22Rv1 (cell line): Measurements from ENCODE around the gene PLA2G2A.

Experiments
- CTCF ChIP-seq: fragments of 450-650 bp; IDR thresholded peaks from 2 replicates; pipeline ENCODE4 v1.5.1; 2017; ENCODE audit warnings: mild to moderate bottlenecking
- ZFX ChIP-seq: fragments of 450-650 bp; IDR thresholded peaks from 2 replicates; pipeline ENCODE4 v1.6.1; 2017; ENCODE audit warnings: antibody characterized with exemption, borderline replicate concordance

GRCh38 chr1:19973616-19974015, 5.8 kb downstream of the PLA2G2A start:
- TF ChIP-seq CTCF (no peak), ZFX (no peak)
